Progenitor cell of endocrine pancreas (in vitro differentiated cells): ENCODE data around the gene CTXND2. TPM values are rescaled to one million over a fixed set of nuclear protein-coding genes. Genes with fewer than 3 reads are reported as not detected.
"Not testable (repeated sequence)": the region's sequence is repeated elsewhere in the genome, so short reads cannot be mapped to it uniquely, and the experiment has no call there.

ENCODE experiments used
- DNase-seq: peaks from one replicate; pipeline ENCODE4 v3.0.0; 2021; ENCODE audit warnings: low spot score; ENCODE audit not compliant: unreplicated experiment
- H3K27ac Mint-ChIP-seq: 2 replicates; pipeline ENCODE4 v1.8.0; 2021; ENCODE audit warnings: mild to moderate bottlenecking, moderate library complexity, mixed read lengths
- H3K27me3 Mint-ChIP-seq: 2 replicates; pipeline ENCODE4 v1.8.0; 2021; ENCODE audit warnings: mixed read lengths
- H3K36me3 Mint-ChIP-seq: 2 replicates; pipeline ENCODE4 v1.8.0; 2022; ENCODE audit warnings: mixed read lengths; ENCODE audit not compliant: insufficient read depth
- H3K4me1 Mint-ChIP-seq: 2 replicates; pipeline ENCODE4 v1.8.0; 2021; ENCODE audit warnings: low read depth, mixed read lengths
- H3K4me3 Mint-ChIP-seq: 2 replicates; pipeline ENCODE4 v1.8.0; 2021; ENCODE audit warnings: low read depth, mild to moderate bottlenecking, moderate library complexity, mixed read lengths
- H3K9me3 Mint-ChIP-seq: 2 replicates; pipeline ENCODE4 v1.8.0; 2021; ENCODE audit warnings: low read depth, mixed read lengths
- total RNA-seq: library from RNA; stranded (reverse); gene quantifications from 2 replicates; pipeline ENCODE4 v1.2.1, GENCODE V29; 2021
- TF ChIP-seq, protein P1 (sequence below): fragments of 200-600 bp; sonication (generic); IDR thresholded peaks from one replicate; pipeline ENCODE4 v1.5.0; 2021; ENCODE audit warnings: antibody characterized with exemption, mild to moderate bottlenecking; ENCODE audit not compliant: unreplicated experiment

CTXND2 gene
- total RNA-seq, 1 donor from 2014 or later, result not detected

DNA sequence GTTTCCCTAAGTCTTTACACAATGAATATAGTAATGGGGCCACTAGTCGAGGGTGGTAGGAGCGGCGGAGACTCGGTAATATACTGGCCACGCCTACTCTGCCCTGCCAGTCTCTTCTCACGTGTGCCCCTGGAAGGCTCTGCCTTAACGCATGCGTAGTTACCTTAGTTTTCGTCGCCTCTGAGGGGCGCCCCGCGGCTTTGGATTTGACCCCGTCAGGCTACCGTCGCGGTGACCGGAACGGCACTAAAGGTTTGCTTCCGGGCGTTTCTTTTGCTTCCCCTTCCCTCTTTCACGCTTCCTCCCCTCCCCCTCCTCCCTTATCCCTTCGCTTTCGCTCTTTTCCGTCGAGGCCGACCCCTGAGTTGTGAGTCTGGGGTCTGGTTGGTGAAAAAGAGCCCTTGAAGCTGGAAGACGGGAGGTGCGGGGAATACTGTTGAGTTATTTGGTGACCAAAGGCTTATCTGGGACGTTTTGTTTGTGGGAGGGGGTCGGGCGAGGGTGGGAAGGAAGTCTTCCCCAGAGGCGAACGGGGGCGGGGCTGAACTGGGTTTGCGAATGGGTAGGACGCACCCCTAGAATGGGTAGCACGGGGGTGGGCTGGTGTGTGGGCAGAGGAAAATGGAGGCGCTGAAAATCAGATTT, 39.3 kb downstream of the CTXND2 start, which contains the start of gene SETDB1:
Gene SETDB1 (plus strand): TSS at position 267 of the 645 bp plus-strand sequence. CDS start 1,352 bp downstream, outside the sequence.
- peak within 1 kb of the TSS; percentile 99 for H3K27ac Mint-ChIP-seq
- H3K9me3 Mint-ChIP-seq, result no peaks in the 10 kb centered on the region
- no peaks in the 10 kb centered on the region for H3K27me3 Mint-ChIP-seq
- H3K4me3 Mint-ChIP-seq, result peak within 1 kb of the TSS; percentile 99
- H3K4me1 Mint-ChIP-seq, result peaks cover 4% of the 10 kb centered on the region
- TF ChIP-seq, protein P1, sequence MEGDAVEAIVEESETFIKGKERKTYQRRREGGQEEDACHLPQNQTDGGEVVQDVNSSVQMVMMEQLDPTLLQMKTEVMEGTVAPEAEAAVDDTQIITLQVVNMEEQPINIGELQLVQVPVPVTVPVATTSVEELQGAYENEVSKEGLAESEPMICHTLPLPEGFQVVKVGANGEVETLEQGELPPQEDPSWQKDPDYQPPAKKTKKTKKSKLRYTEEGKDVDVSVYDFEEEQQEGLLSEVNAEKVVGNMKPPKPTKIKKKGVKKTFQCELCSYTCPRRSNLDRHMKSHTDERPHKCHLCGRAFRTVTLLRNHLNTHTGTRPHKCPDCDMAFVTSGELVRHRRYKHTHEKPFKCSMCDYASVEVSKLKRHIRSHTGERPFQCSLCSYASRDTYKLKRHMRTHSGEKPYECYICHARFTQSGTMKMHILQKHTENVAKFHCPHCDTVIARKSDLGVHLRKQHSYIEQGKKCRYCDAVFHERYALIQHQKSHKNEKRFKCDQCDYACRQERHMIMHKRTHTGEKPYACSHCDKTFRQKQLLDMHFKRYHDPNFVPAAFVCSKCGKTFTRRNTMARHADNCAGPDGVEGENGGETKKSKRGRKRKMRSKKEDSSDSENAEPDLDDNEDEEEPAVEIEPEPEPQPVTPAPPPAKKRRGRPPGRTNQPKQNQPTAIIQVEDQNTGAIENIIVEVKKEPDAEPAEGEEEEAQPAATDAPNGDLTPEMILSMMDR, result peak; percentile 18
- peak; percentile 89 for DNase-seq
- H3K36me3 Mint-ChIP-seq, result peaks cover 33% of the 10 kb centered on the region

DNA sequence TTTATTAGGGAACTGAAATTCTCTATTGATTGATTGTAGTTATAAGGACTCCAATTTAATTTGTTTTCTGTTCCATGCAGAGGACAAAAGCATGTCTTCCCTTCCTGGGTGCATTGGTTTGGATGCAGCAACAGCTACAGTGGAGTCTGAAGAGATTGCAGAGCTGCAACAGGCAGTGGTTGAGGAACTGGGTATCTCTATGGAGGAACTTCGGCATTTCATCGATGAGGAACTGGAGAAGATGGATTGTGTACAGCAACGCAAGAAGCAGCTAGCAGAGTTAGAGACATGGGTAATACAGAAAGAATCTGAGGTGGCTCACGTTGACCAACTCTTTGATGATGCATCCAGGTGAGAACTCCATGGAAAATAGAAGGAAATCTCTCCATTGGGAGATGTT, 40.7 kb downstream of the CTXND2 start:
- Mint-ChIP-seq H3K9me3 (peaks cover 1% of the 10 kb centered on the region), H3K27ac (peak overlapping the region; percentile 59), H3K36me3 (peaks cover 44% of the 10 kb centered on the region), H3K4me1 (peaks cover 4% of the 10 kb centered on the region), H3K27me3 (no peaks in the 10 kb centered on the region), H3K4me3 (peak overlapping the region; percentile 99)
- no peak for DNase-seq
- TF ChIP-seq, protein P1, result no peak

DNA sequence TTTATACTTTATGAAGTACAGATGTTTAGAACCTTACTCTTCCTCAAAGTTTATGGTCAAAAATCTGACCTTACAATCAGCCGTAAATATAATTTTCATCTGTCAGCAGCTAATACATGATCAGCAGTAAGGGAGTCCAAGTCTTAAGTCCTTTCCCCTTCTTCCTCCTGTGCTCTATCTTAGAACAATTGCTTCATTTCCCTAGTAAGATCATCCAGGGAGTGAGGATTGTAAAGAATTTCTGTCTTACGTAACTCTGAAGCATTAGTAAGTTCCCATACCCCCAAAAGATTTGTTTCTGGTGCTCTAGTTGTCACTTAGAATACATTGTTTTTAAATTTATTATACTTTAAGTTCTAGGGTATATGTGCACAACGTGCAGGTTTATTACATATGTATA, 41.4 kb downstream of the CTXND2 start:
- peaks cover 2% of the 10 kb centered on the region for H3K9me3 Mint-ChIP-seq
- H3K4me3 Mint-ChIP-seq, result peak overlapping the region; percentile 63
- no peak overlapping the region for H3K27ac Mint-ChIP-seq
- peaks cover 4% of the 10 kb centered on the region for H3K4me1 Mint-ChIP-seq
- DNase-seq, result no peak
- TF ChIP-seq, protein P1, result no peak
- no peaks in the 10 kb centered on the region for H3K27me3 Mint-ChIP-seq
- H3K36me3 Mint-ChIP-seq, result peaks cover 46% of the 10 kb centered on the region

DNA sequence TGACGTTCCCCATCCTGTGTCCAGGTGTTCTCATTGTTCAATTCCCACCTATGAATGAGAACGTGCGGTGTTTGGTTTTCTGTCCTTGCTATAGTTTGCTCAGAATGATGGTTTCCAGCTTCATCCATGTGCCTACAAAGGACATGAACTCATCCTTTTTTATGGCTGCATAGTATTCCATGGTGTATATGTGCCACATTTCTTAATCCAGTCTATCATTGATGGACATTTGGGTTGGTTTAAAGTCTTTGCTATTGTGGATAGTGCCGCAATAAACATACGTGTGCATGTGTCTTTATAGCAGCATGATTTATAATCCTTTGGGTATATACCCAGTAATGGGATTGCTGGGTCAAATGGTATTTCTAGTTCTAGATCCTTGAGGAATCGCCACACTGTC, 41.8 kb downstream of the CTXND2 start:
- peaks cover 46% of the 10 kb centered on the region for H3K36me3 Mint-ChIP-seq
- not testable (repeated sequence) for H3K9me3 Mint-ChIP-seq, H3K4me1 Mint-ChIP-seq

DNA sequence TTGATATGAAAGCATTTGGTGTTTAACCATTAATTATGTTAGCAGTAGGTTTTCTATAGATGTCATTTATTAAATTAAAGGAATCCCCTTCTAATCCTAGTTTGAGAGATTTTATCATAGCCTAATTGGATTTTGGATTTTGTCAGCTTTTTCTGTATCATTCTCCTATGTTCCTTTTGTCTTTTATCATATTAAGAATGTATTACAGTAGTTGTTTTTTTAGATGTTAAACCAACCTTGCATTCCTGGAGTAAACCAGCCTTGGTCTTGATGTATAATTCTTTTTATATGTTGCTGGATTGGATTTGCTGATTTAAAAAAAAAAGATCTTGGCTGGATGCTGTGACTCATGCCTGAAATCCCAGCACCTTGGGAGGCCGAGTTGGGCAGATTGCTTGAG, 44.8 kb downstream of the CTXND2 start:
- TF ChIP-seq, protein P1, result no peak
- Mint-ChIP-seq H3K4me1 (peaks cover 6% of the 10 kb centered on the region), H3K9me3 (peaks cover 2% of the 10 kb centered on the region), H3K27me3 (no peaks in the 10 kb centered on the region), H3K4me3 (no peak overlapping the region), H3K36me3 (peaks cover 55% of the 10 kb centered on the region), H3K27ac (no peak overlapping the region)
- no peak for DNase-seq

More for the DNA sequence above, 41.8 kb downstream of the CTXND2 start:
- H3K27me3 Mint-ChIP-seq, DNase-seq, H3K27ac Mint-ChIP-seq, H3K4me3 Mint-ChIP-seq: not testable (repeated sequence)

DNA sequence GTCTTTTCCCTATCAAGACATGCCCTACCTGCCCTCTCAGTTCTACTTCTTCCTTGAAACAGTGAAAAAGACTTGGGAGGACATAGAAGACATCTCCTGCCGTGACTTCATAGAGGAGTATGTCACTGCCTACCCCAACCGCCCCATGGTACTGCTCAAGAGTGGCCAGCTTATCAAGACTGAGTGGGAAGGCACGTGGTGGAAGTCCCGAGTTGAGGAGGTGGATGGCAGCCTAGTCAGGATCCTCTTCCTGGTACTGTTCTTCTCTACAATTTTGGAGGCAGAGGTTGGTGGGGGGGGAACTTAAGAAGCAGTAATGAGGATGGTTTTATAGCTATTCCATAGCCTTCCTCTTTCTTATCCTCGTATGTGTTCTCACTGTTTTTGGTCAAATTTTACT, 57.9 kb downstream of the CTXND2 start:
- Mint-ChIP-seq H3K36me3 (peaks cover 33% of the 10 kb centered on the region), H3K4me1 (no peaks in the 10 kb centered on the region), H3K27ac (no peak overlapping the region), H3K27me3 (no peaks in the 10 kb centered on the region), H3K9me3 (no peaks in the 10 kb centered on the region), H3K4me3 (no peak overlapping the region)
- TF ChIP-seq, protein P1, result no peak
- no peak for DNase-seq
